GM19035 (cell line): ENCODE results near the gene RPGRIP1L.
"Not testable (repeated sequence)": the region's sequence is repeated elsewhere in the genome, so short reads cannot be mapped to it uniquely, and the experiment has no call there.

ENCODE experiments used
- ATAC-seq: cut with Tn5 transposase; IDR thresholded peaks from one replicate; pipeline ENCODE4 v1.9.1; 2021; ENCODE audit not compliant: unreplicated experiment

Gene RPGRIP1L

DNA sequence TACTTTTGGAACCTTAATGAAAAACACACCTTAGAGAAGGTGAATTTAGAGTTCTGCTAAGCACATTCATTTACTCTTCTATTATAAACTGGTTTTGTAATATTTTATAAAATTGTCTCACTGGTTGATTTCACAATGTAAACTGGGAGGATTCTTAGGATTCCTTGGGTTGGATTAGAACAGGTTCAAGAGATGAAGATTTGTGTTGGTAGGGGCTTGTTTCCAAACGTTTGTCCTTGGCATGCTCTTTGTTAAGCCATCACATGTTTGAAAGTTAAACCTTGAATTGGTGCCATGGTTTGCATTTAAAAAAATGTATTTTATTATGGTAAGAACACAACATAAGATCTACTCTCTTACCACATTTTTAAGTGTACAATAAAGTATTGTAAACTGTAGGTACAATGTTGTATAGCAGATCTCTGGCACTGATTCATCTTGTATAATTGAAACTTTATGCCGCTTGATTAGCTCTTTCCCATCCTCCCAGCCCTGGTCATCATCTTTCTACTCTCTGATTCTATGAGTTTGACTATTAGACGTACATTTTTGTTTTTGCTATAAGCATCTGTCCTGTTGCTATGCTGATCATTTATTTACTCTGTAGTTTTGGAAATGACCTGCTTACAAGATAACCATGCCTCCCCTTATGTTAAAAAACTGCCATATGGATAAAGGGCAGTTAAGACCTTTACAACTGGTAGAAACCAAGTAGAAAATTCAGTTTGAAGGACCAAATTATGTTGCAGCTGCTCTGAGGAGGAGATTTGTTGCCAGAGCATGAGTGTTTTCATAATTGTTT, 9.9 kb upstream of the RPGRIP1L start:
- ATAC-seq = no peak

GRCh38 chr16:53712065-53712464, 8.4 kb upstream of the RPGRIP1L start:
- no peak for ATAC-seq

GRCh38 chr16:53711390-53711789, 7.7 kb upstream of the RPGRIP1L start:
- no peak for ATAC-seq

DNA sequence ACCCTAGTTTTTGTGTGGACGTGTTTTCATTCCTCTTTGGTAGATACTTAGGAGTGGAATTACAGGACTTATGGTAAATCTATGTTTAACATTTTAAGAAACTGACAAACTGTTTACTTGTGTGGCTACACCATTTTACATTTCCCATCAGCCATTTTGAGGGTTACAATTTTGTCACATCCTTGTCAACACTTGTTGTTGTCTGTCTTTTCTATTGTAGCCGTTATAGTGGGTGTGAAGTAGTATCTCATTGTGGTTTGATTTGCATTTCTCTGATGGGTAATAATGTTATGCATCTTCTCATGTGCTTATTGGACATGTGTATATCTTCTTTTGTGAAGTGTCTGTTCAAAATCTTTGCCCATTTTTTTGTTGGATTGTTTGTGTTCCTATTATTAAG, 4.8 kb upstream of the RPGRIP1L start:
- no peak for ATAC-seq

- no peak for ATAC-seq
Observed at GRCh38 chr16:53707671-53708070, 4.0 kb upstream of the RPGRIP1L start.

- no peak for ATAC-seq
Observed at GRCh38 chr16:53704445-53704813, 770 bp upstream of the RPGRIP1L start.

DNA sequence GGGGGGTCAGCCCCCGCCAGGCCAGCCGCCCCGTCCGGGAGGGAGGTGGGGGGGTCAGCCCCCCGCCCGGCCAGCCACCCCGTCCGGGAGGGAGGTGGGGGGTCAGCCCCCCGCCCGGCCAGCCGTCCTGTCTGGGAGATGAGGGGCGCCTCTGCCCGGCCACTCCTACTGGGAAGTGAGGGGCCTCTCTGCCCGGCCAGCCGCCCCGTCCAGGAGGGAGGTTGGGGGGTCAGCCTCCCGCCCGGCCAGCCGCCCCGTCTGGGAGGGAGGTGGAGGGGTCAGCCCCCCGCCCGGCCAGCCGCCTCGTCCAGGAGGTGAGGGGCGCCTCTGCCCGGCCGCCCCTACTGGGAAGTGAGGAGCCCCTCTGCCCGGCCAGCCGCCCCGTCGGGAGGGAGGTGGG, 5.4 kb downstream of the RPGRIP1L start:
- not testable (repeated sequence) for ATAC-seq

DNA sequence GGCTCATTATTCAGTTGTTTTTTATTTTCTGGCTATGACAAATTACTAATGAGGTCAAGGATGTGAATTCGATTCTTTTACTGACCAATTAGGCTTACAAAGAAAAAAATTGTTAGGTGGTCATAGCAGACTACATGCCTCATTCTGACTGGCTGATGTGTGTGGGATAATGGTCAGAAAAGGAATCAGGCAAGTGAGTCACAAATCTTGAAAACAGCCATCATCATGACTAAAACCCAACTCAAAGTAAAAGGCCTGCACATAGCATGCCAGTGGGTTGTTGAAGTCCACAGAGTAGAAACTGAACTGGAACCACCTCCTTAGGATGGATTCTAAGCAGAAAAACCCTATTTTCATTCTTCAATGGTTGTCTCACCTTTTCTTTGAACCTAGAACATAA, 8.6 kb downstream of the RPGRIP1L start:
- ATAC-seq = no peak

GRCh38 chr16:53693320-53693719, 10.3 kb downstream of the RPGRIP1L start:
- ATAC-seq = no peak

GRCh38 chr16:53692146-53692545, 11.5 kb downstream of the RPGRIP1L start:
- ATAC-seq = no peak

DNA sequence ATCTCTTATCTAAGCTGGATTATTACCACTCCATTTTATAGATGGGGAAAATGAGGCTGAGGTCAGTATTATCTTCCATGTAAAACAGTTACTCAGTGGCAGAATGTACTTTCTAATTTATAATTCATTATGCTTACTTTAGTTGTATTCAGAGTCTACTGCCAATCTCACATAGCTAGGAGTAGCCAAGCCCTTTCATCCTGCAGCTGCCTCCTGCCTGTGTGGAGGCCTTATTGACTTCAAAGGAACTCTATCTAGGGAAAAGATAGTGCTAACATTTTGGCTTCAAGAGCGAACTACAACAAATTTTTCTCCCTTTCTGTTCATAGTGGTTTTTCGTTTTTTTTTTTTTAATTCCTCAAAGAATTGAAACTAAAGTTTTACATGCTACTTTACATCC, 12.9 kb downstream of the RPGRIP1L start:
- ATAC-seq = no peak

DNA sequence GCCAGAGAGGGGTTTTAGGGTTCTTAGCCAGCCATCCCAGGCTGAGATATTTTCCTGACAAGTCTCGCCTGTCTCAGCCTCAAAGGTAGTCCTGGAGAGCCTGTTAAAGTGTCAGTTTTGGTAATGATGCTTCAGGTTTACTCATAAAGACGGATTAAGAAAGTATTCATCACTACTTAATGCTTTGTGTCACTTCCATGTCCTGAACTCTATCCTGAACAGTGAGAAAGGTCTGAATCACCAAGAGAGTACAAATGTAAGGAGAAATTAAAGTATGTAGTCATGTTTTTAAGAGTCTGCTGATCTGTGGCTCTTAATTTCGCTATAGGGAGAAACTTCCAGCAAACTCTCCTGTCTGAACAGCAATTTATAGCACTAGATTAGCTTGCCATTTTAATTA, 14.0 kb downstream of the RPGRIP1L start:
- no peak for ATAC-seq

- no peak for ATAC-seq
Observed at GRCh38 chr16:53686710-53687109, 16.9 kb downstream of the RPGRIP1L start.

DNA sequence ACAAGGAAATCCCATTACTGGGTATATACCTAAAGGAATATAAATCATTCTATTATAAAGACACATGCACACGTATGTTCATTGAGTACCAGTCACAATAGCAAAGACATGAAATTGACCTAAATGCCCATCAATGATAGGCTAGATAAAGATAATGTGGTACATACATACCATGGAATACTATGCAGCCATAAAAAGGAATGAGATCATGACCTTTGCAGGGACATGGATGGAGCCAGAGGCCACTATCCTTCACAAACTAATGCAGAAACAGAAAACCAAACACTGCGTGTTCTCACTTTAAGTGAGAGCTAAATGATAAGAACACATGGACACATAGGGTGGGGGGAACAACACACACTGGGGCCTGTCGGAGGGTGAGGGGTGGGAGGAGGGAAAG, 18.3 kb downstream of the RPGRIP1L start:
- not testable (repeated sequence) for ATAC-seq

- ATAC-seq = no peak
Observed at GRCh38 chr16:53681354-53681753, 22.3 kb downstream of the RPGRIP1L start.

DNA sequence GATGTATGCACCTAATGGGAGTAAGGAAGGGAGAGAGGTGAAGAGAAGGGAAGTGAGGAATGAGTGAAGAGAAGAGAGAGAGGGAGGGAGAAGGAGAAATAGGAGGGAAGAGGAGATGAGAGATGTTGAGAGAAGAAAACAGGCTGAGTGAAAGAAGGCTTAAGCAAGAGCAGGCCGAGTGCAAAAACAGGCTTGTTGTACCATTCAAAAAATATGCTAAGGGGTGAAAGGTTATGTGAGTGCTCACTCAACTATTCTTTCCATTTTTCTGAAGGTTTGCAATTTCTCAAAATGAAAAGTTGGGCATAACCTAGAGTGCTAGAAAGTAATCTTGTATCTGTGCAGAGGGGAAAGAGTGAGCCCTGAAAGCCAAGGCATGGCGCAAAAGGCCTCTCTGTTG, 22.9 kb downstream of the RPGRIP1L start:
- no peak for ATAC-seq

GRCh38 chr16:53678756-53679343, 24.8 kb downstream of the RPGRIP1L start:
- no peak for ATAC-seq

GRCh38 chr16:53678155-53678554, 25.5 kb downstream of the RPGRIP1L start:
- no peak for ATAC-seq

- no peak for ATAC-seq
Observed at GRCh38 chr16:53673189-53673588, 30.5 kb downstream of the RPGRIP1L start.

DNA sequence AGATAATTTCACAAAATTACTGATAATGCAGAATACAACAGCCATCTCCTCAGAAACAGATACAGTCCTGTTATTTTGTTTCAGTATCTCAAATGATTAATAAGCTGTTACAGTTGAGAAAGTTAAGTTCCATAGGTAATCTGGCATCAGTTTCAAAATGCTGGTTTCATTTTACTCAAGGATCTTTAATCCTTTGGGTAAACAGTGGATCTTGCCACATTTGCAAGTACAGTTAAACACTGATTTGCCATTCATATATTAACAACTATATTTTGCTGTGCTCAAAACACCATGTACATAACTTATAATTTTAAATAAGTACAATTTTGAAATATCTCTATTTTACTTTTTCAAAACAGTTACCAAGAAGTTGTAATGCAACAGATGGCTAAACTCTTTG, 31.2 kb downstream of the RPGRIP1L start:
- no peak for ATAC-seq

GRCh38 chr16:53668869-53669268, 34.8 kb downstream of the RPGRIP1L start:
- ATAC-seq = no peak

DNA sequence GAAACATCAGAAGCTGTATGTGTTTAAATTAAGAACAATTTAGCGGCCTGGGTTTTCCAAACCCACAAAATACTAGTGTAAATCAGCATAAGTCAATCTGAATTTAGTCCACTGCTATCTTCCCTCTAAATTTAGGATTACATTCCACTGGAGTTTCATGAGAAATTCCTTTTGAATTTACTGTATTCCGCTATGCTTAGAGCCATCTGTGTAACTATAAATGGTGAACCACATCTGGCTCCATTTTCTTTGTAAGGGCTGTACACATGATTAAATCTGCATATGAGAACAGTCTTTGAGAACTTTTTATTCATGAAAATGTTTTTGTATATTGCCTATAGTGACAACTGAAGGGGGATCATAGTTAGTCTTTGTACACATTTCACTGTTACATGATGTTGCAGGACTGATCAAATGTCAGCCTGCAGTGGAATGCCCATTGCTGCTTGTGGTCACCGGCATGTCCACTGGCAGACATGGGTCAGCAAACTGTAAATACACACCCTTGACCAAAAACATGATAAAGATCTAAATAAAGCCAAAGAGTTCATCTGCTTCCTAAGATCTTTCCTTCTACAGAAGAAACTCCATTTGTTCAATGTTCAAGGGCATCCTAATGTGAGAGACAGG, 36.8 kb downstream of the RPGRIP1L start:
- ATAC-seq = no peak
